Measurements from ENCODE around the gene VPS35L.
"Not testable (repeated sequence)": the region's sequence is repeated elsewhere in the genome, so short reads cannot be mapped to it uniquely, and the experiment has no call there.

The VPS35L gene

GRCh38 chr16:19655242-19655777 is 99.8 kb downstream of the VPS35L start:
- peak; percentile 16 for DNase-seq

- DNase-seq: no peak
Measured at GRCh38 chr16:19657831-19658230, 102.3 kb downstream of the VPS35L start.

- no peak for DNase-seq
Measured at GRCh38 chr16:19659554-19659953, 104.1 kb downstream of the VPS35L start.

GRCh38 chr16:19660432-19660831 is 104.9 kb downstream of the VPS35L start:
- DNase-seq: no peak

- no peak for DNase-seq
Measured at GRCh38 chr16:19662351-19662750, 106.8 kb downstream of the VPS35L start.

- no peak for DNase-seq
Measured at GRCh38 chr16:19664166-19664565, 108.7 kb downstream of the VPS35L start.

- not testable (repeated sequence) for DNase-seq
Measured at GRCh38 chr16:19665313-19665712, 109.8 kb downstream of the VPS35L start.

GRCh38 chr16:19666477-19666876 is 111.0 kb downstream of the VPS35L start:
- no peak for DNase-seq

- DNase-seq: no peak
Measured at GRCh38 chr16:19672378-19672777, 116.9 kb downstream of the VPS35L start.

GRCh38 chr16:19674485-19674884 is 119.0 kb downstream of the VPS35L start:
- DNase-seq: no peak

GRCh38 chr16:19677402-19677801 is 121.9 kb downstream of the VPS35L start:
- DNase-seq: no peak

- no peak for DNase-seq
Measured at GRCh38 chr16:19678804-19679203, 123.3 kb downstream of the VPS35L start.

GRCh38 chr16:19679281-19679680 is 123.8 kb downstream of the VPS35L start:
- not testable (repeated sequence) for DNase-seq

GRCh38 chr16:19680881-19681340 is 125.4 kb downstream of the VPS35L start:
- DNase-seq: no peak

- DNase-seq: no peak
Measured at GRCh38 chr16:19681637-19682036, 126.1 kb downstream of the VPS35L start.

- no peak for DNase-seq
Measured at GRCh38 chr16:19683453-19684236, 128.1 kb downstream of the VPS35L start.

GRCh38 chr16:19685176-19685575 is 129.7 kb downstream of the VPS35L start:
- no peak for DNase-seq

GRCh38 chr16:19687279-19687678 is 131.8 kb downstream of the VPS35L start:
- DNase-seq: no peak

GRCh38 chr16:19688396-19689024 is 133.0 kb downstream of the VPS35L start:
- DNase-seq: no peak

- DNase-seq: no peak
Measured at GRCh38 chr16:19689342-19689741, 133.8 kb downstream of the VPS35L start.

GRCh38 chr16:19690196-19690595 is 134.7 kb downstream of the VPS35L start:
- DNase-seq: no peak

- no peak for DNase-seq
Measured at GRCh38 chr16:19691161-19691711, 135.7 kb downstream of the VPS35L start.

- peak; percentile 8 for DNase-seq
Measured at GRCh38 chr16:19694989-19695388, 139.5 kb downstream of the VPS35L start.

GRCh38 chr16:19696328-19696727 is 140.8 kb downstream of the VPS35L start:
- DNase-seq: peak; percentile 19
